LoVo (cell line): Measurements from ENCODE around the gene TARP.
"Not testable (repeated sequence)": the region's sequence is repeated elsewhere in the genome, so short reads cannot be mapped to it uniquely, and the experiment has no call there.

Experiments used
- DNase-seq: peaks from one replicate; pipeline ENCODE4 v3.0.0-alpha.2; 2016; ENCODE audit warnings: low spot score

The TARP gene

GRCh38 chr7:38262026-38262425, 11.4 kb downstream of the TARP start:
- not testable (repeated sequence) for DNase-seq

- not testable (repeated sequence) for DNase-seq
These were observed 11.8 kb downstream of the TARP start for GRCh38 chr7:38261601-38262000.

GRCh38 chr7:38259157-38259556, 14.3 kb downstream of the TARP start:
- not testable (repeated sequence) for DNase-seq

- DNase-seq, result no peak
These were observed 16.1 kb downstream of the TARP start for GRCh38 chr7:38257350-38257677.

- not testable (repeated sequence) for DNase-seq
These were observed 23.6 kb downstream of the TARP start for GRCh38 chr7:38249849-38250248.

GRCh38 chr7:38248069-38248567, 25.3 kb downstream of the TARP start:
- no peak for DNase-seq

- DNase-seq, result no peak
These were observed 27.9 kb downstream of the TARP start for GRCh38 chr7:38245409-38245977.

- DNase-seq, result no peak
These were observed 28.9 kb downstream of the TARP start for GRCh38 chr7:38244516-38244915.

GRCh38 chr7:38243345-38243744, 30.1 kb downstream of the TARP start:
- not testable (repeated sequence) for DNase-seq

- no peak for DNase-seq
These were observed 30.6 kb downstream of the TARP start for GRCh38 chr7:38242814-38243213.

GRCh38 chr7:38241071-38241470, 32.4 kb downstream of the TARP start:
- DNase-seq, result no peak

GRCh38 chr7:38239129-38239528, 34.3 kb downstream of the TARP start:
- not testable (repeated sequence) for DNase-seq

GRCh38 chr7:38235606-38236005, 37.8 kb downstream of the TARP start:
- no peak for DNase-seq

- DNase-seq, result not testable (repeated sequence)
These were observed 38.7 kb downstream of the TARP start for GRCh38 chr7:38234759-38235158.

- DNase-seq, result no peak
These were observed 40.7 kb downstream of the TARP start for GRCh38 chr7:38232502-38233366.

- no peak for DNase-seq
These were observed 43.4 kb downstream of the TARP start for GRCh38 chr7:38229884-38230642.

GRCh38 chr7:38229386-38229785, 44.0 kb downstream of the TARP start:
- no peak for DNase-seq

- no peak for DNase-seq
These were observed 49.0 kb downstream of the TARP start for GRCh38 chr7:38224392-38224791.

- DNase-seq, result no peak
These were observed 50.1 kb downstream of the TARP start for GRCh38 chr7:38223306-38223705.

GRCh38 chr7:38222481-38223096, 50.8 kb downstream of the TARP start:
- DNase-seq, result peak; percentile 73

GRCh38 chr7:38220452-38220851, 53.0 kb downstream of the TARP start:
- DNase-seq, result no peak

GRCh38 chr7:38217672-38218071, 55.8 kb downstream of the TARP start:
- no peak for DNase-seq
